D341Med (cell line): Measurements from ENCODE around the gene CLBA1.
"Not testable (repeated sequence)": the region's sequence is repeated elsewhere in the genome, so short reads cannot be mapped to it uniquely, and the experiment has no call there.

Experiments
- DNase-seq: peaks from one replicate; pipeline ENCODE4 v3.0.0; 2012; ENCODE audit warnings: low spot score

CLBA1 gene

DNA sequence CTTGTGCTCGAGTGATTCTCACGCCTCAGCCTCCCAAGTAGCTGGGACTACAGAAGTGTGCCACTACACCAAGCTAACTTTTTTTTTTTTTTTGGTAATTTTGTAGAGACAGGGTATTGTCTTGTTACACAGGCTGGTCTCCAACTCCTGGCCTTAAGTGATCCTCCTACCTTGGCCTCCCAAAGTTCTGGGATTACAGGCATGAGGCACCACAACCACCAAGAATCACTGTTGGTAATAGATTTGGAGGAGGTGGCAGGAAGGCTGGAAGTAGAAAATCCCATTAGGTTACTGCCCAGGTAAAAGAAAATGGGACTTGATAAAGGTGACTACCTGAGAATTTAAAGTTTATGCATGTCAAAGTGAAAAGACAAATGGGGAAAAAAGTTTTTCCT, 36.7 kb downstream of the CLBA1 start:
- DNase-seq = no peak

DNA sequence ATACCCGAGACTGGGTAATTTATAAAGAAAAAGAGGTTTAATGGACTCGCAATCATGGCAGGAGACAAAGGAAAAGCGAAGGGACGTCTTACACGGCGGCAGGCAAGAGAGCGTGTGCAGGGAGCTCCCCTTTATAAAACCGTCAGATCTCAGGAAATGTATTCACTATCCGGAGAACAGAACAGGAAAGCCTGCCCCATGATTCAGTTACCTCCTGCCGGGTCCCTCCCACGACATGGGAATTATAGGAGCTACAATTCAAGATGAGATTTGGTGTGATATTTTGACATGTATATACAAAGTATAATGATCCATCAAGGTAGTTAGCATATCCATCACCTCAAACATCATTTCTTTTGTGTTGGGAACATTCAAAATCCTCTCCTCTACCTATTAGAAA, 37.6 kb downstream of the CLBA1 start:
- DNase-seq = no peak

GRCh38 chr14:105023791-105024480, 38.3 kb downstream of the CLBA1 start:
- DNase-seq = no peak

GRCh38 chr14:105025429-105025828, 39.8 kb downstream of the CLBA1 start:
- DNase-seq = no peak

- no peak for DNase-seq
Measured at GRCh38 chr14:105026033-105026785, 40.6 kb downstream of the CLBA1 start.

DNA sequence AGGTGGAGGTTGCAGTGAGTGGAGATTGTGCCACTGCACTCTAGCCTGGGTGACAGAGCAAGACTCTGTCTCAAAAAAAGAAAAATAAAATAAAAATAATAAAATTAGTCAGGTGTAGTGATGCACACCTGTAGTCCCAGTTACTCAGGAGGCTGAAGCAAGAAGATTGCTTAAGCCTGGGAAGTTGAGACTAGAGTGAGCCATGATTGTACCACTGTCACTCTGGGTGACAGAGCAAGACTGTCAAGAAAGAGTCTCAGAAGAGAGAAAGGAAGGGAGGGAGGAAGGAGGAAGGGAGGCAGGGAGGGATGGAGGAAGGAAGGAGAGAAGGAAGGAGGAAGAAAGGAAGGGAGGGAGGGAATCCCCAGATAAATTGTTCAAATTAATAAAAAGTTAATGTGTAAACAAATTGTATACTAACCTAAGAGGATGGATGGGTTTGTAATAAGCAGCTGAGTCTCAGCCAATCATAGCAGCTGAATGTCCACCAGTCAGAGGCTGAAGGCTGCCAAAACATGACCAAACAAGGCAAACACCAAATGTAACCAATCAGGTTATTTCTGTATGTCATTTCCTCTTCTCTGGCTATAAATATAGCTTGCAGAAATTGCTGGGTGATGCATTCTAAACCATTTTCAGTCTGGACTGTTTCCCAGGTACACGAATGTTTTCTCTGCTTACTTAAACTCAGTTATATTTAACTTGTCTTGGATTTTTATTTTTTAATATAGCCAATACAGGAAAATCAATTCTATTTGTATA, 41.4 kb downstream of the CLBA1 start:
- no peak for DNase-seq

DNA sequence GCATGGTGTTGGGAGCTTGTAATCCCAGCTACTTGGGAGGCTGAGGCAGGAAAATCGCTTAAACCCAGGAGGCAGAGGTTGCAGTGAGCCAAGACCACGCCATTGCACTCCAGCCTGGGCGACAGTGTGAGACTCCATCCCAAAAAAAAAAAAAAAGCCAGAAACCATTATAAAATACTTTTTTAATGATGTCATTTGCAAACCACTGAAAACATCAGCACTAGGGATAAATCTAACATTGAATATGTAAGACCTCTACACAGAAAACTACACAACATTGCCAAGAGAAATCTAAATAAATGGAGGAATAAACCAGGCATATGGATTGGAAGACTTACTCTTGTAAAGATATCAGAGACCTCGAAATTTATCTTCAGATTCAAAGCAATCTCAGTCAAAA, 42.1 kb downstream of the CLBA1 start:
- not testable (repeated sequence) for DNase-seq

DNA sequence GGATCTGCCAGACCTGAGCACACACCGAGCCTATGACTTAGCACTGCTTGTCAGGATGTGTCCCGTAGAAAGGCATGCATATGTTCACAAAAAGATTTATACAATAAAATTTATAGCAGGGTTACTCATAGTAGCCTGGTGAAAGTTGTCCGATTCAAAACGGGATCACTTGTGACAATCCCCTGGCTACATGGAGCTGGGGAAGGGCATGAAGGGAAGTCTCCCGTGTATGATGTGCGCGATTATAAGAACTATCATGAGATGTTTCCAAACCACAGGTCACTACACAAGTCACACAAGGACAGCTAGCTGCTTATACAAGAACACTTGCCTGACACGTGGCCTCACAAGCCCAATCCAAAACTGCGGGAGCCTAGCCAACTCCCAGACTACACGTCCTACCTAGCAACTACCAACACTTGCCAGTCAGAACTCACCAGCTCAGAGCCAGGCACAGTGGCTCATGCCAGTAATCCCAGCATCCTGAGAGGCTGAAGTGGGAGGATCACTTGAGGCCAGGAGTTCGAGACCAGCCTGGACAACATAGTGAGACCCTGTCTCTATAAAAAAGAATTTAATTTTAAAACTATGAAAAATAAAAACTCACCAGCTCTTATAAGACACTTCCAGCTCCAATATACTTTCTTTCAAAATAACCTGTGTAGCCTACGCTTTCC, 42.8 kb downstream of the CLBA1 start:
- no peak for DNase-seq

- no peak for DNase-seq
Measured at GRCh38 chr14:105029402-105029801, 43.8 kb downstream of the CLBA1 start.

- DNase-seq = no peak
Measured at GRCh38 chr14:105030194-105030593, 44.6 kb downstream of the CLBA1 start.

- no peak for DNase-seq
Measured at GRCh38 chr14:105030836-105031396, 45.3 kb downstream of the CLBA1 start.

- not testable (repeated sequence) for DNase-seq
Measured at GRCh38 chr14:105032451-105032901, 46.9 kb downstream of the CLBA1 start.

- not testable (repeated sequence) for DNase-seq
Measured at GRCh38 chr14:105033412-105033900, 47.9 kb downstream of the CLBA1 start.

DNA sequence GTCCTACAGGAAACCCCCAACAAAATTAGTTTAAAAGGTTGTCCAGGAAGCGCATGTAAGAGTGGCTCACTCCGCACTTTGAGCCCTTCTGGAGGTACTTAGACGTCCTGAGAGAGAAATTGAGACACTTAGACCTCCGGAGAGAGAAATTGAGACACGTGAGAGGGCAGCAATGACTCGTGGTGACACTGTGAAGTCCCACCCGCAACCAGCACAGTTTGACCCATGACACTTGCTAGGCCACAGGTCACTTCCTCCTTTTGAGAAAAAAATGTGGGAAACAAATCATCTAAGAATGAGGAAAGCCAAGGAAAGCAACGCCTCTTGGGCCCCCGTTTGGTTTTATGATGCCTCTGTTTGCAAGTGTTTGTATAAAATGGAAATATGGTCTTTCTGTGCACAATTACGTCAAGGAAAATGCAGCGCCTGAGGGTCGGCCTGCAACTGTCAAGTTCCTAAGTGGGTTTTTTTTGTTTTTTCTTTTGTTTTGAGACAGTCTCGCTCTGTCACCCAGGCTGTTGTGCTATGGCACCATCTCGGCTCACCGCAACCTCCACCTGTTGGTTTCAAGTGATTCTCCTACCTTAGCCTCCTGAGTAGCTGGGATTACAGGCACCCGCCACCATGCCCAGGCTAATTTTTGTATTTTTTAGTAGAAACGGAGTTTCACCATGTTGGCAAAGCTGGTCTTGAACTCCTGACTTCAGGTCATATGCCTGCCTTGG, 48.9 kb downstream of the CLBA1 start:
- DNase-seq = no peak

- DNase-seq = not testable (repeated sequence)
Measured at GRCh38 chr14:105035616-105036015, 50.0 kb downstream of the CLBA1 start.

GRCh38 chr14:105039458-105040205, 54.0 kb downstream of the CLBA1 start:
- no peak for DNase-seq

GRCh38 chr14:105041841-105042765, 56.5 kb downstream of the CLBA1 start:
- DNase-seq = peak; percentile 81

- no peak for DNase-seq
Measured at GRCh38 chr14:105042813-105043212, 57.2 kb downstream of the CLBA1 start.

- DNase-seq = no peak
Measured at GRCh38 chr14:105043641-105044040, 58.1 kb downstream of the CLBA1 start.
